ENCODE results near the gene PRRT1.

DNA sequence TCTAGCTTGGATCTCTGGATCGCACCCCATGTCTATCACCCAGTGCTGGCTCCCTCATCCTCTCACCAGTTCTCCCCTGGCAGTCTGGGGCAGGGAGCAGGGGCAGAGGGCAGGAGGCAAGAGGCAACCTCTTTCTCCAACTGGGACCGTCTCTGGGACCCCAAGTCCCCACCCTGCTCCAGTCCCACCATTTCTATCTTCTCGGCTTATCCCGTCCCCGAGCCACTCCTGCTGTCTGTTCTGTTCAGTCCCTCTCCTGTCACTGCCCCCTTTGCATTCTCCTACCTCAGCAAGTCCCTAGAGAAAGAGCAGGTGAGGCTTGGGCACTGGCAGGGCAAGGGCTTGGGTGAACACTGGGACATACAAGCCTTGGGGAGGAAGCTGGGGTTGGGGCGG lies 42.0 kb downstream of the PRRT1 start:
- TF ChIP-seq EP300 (IDR thresholded peaks at IDR 0.05) (no peak), CBX8 (IDR thresholded peaks at IDR 0.05) (no peak), CTCF (IDR thresholded peaks at IDR 0.05) (no peak), USF2 (IDR thresholded peaks at IDR 0.05) (no peak)
